Thoracic aorta (tissue), 2 donors: ENCODE data around the gene UBE2A. TPM values are rescaled to one million over a fixed set of nuclear protein-coding genes. Genes with fewer than 3 reads are reported as not detected.

ENCODE experiments used
- ATAC-seq: fragments of 150-250 bp; one replicate; pipeline ENCODE4 v1.8.0; 2017; ENCODE audit warnings: low read depth; ENCODE audit not compliant: insufficient number of reproducible peaks, low FRiP score
- DNase-seq: peaks from one replicate; pipeline ENCODE4 v3.0.0-alpha.2; 2020; ENCODE audit warnings: low spot score
- H3K27ac ChIP-seq, 2 donors: fragments of 200-600 bp; sonication (generic); 1 replicate in 1 of 2; 2 replicates in 1 of 2; pipeline ENCODE4 v1.5.1; 2016; ENCODE audit warnings: mild to moderate bottlenecking in 2 of 2, moderate library complexity in 2 of 2
- H3K27me3 ChIP-seq: fragments of 200-600 bp; sonication (generic); replicated peaks from 2 replicates; pipeline ENCODE4 v1.6.0; 2016; ENCODE audit warnings: mild to moderate bottlenecking; ENCODE audit not compliant: insufficient read depth
- H3K36me3 ChIP-seq: fragments of 200-600 bp; sonication (generic); one replicate; pipeline ENCODE4 v1.5.1; 2016
- H3K4me1 ChIP-seq, 2 donors: fragments of 200-600 bp; sonication (generic); 1 replicate in 1 of 2; 2 replicates in 1 of 2; pipeline versions ENCODE4 v1.5.1 to v1.6.0; 2016; ENCODE audit warnings: low read depth in 2 of 2, mild to moderate bottlenecking in 1 of 2; ENCODE audit not compliant: control insufficient read depth in 1 of 2
- H3K4me3 ChIP-seq: fragments of 200-600 bp; sonication (generic); 2 replicates; pipeline ENCODE4 v1.5.1; 2016; ENCODE audit warnings: mild to moderate bottlenecking
- H3K9me3 ChIP-seq: fragments of 200-600 bp; sonication (generic); 2 replicates; pipeline ENCODE4 v1.5.1; 2016
- total RNA-seq, 2 donors: library from RNA; depleted of rRNA; stranded (reverse); fragments of >200 nt; gene quantifications; one replicate each; pipeline versions ENCODE4 v1.1.0 to v1.2.3, GENCODE V29; 2016
- TF ChIP-seq, protein P1 (sequence below): fragments of 200-600 bp; sonication (generic); IDR thresholded peaks from one replicate; pipeline ENCODE4 v1.5.1; 2019; ENCODE audit warnings: antibody characterized with exemption

UBE2A gene
- total RNA-seq, 2 donors from 2014 or later, result 37.4 to 50.7 TPM

DNA sequence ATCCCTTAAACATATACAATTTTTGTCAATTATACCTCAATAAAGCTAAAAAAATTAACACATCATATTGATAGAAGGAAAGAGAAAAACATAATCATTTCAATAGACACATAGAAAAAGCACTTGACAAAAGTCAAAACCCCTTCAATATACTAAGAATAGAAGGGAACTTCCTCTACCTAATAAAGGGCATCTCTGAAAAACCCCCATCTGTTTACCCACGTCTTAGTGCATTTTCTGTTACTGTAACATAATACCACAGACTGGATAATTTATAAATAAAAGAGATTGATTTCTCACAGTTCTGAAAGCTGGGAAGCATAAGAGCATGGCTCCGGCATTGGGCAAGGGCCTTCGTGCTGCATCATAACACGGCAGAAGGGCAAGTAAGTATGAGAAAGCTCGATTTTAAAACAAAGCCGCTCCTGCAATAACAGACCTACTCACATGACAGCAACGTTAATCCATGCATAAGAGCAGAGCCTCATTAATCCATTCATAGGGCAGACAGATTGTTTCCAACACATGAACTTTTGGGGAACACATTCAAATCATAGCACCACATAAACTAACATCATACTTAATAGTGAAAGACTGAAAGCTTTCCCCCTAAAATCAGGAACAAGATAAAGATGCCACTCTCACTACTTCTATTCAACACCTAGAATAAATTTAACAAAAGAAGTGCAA lies 24.9 kb upstream of the UBE2A start:
- DNase-seq (no peak), ATAC-seq (no peak)
- Histone ChIP-seq H3K4me1 (no peaks in the 10 kb centered on the region), H3K36me3 (no peaks in the 10 kb centered on the region), H3K4me3 (no peak overlapping the region), H3K27ac (no peak overlapping the region), H3K27me3 (no peaks in the 10 kb centered on the region), H3K9me3 (no peaks in the 10 kb centered on the region)
- TF ChIP-seq, protein P1, sequence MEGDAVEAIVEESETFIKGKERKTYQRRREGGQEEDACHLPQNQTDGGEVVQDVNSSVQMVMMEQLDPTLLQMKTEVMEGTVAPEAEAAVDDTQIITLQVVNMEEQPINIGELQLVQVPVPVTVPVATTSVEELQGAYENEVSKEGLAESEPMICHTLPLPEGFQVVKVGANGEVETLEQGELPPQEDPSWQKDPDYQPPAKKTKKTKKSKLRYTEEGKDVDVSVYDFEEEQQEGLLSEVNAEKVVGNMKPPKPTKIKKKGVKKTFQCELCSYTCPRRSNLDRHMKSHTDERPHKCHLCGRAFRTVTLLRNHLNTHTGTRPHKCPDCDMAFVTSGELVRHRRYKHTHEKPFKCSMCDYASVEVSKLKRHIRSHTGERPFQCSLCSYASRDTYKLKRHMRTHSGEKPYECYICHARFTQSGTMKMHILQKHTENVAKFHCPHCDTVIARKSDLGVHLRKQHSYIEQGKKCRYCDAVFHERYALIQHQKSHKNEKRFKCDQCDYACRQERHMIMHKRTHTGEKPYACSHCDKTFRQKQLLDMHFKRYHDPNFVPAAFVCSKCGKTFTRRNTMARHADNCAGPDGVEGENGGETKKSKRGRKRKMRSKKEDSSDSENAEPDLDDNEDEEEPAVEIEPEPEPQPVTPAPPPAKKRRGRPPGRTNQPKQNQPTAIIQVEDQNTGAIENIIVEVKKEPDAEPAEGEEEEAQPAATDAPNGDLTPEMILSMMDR, result no peak

DNA sequence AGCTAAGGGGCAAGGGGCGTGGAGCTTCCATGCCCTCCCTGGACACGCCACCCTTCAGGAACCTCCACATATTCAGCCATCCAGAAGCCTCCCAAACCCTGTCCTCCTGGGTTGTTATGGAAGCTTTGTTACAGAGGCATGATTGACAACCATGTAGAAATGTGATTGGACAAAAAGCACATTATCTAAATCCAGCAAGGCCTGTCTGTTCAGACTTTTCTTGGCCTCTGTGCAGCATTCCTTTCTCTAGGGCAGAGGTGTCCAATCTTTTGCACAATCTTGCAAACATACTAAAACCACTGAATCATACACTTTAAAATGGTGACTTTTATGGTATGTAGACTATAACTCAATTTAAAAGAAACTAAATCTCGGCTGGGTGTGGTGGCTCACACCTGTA lies 21.9 kb upstream of the UBE2A start:
- no peaks in the 10 kb centered on the region for H3K36me3 ChIP-seq
- H3K27me3 ChIP-seq, result no peaks in the 10 kb centered on the region
- no peaks in the 10 kb centered on the region for H3K4me1 ChIP-seq
- DNase-seq, result no peak
- no peaks in the 10 kb centered on the region for H3K9me3 ChIP-seq
- TF ChIP-seq, protein P1, result no peak
- H3K4me3 ChIP-seq, result no peak overlapping the region
- no peak overlapping the region for H3K27ac ChIP-seq
- ATAC-seq, result no peak

DNA sequence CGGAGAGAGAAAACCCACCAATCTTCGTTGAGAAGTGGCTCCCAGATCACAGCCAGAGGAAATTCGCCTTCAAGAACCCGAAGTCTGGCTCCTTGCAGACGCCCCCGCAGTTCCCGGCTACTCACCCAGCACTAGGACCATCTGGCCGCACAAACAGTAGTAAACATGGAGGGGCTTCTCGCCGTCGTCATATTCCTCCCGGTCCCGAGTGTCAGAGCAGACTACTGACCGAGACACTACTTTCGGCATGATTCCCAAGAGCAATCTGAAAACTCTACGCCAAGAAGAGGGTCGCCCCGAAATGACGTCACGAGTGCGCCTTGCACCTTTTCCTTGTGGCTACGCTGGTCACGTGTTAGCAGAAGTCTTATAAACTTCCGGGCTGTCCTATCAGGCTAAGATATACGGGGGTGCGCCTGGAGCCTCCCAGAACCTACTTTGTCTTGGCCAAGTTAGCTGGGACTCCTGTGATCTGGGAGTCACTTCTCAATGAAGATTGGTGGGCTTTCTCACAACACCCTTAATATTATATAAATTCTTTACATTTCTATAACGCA lies 9.2 kb upstream of the UBE2A start, which contains the start of gene STEEP1:
Gene STEEP1 (minus strand): TSS at position 303 of the 557 bp plus-strand sequence. CDS start 54 bp downstream, at position 249.
- H3K4me1 ChIP-seq, result peaks cover 0 to 5% of the 10 kb centered on the region in 2 donors
- H3K4me3 ChIP-seq, result peak within 1 kb of the TSS; percentile 76
- TF ChIP-seq, protein P1, result no peak
- no peaks in the 10 kb centered on the region for H3K27me3 ChIP-seq
- H3K36me3 ChIP-seq, result no peaks in the 10 kb centered on the region
- DNase-seq, result peak; percentile 71
- peak; percentile 82 for ATAC-seq
- H3K9me3 ChIP-seq, result no peaks in the 10 kb centered on the region
- peak within 1 kb of the TSS; percentile 66 to 67 for H3K27ac ChIP-seq

DNA sequence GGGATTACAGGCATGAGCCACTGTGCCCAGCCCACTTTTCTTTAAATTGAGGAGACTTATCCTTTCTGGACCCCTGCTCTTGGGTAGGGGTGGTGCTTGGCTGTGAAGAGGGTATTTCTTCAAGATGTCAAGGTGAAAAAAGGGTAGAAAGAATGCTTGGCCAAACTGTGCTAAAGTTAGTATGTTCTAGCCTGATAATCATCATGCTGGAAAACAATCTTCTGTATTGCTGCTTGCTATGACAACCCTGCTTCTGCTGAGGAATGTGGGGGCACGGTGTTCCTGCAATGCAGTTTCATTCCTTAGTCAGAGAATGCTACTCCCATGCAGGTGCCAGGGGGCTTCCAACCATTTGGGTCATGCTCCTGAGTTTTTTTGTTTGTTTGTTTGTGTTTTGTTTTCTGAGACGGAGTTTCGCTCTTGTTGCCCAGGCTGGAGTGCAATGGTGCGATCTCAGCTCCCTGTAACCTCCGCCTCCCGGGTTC lies 4.0 kb upstream of the UBE2A start:
- no peaks in the 10 kb centered on the region for H3K9me3 ChIP-seq
- H3K4me1 ChIP-seq, result peaks cover 0 to 8% of the 10 kb centered on the region in 2 donors
- DNase-seq (no peak), ATAC-seq (no peak)
- no peak overlapping the region for H3K4me3 ChIP-seq
- no peaks in the 10 kb centered on the region for H3K27me3 ChIP-seq
- no peak overlapping the region for H3K27ac ChIP-seq
- TF ChIP-seq, protein P1, result no peak
- no peaks in the 10 kb centered on the region for H3K36me3 ChIP-seq

DNA sequence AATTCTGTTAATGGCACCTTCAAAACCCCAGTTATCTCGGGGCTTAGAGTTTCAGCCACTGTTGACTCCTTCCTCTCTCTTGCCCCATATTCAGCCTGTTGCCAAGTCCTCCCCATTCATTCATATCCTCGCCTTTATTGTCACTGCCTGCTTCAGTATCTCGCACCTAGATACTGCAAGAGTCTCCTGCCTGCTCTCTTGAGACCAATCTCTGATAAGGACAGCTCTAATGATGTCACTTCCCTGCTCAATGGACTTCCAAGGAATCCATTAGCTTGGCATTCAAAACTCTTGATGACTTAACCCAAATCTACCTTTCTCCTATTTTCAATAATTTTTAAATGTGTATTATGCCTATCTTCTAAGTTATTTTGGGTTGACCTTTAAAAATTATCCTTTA lies 1.1 kb upstream of the UBE2A start:
- DNase-seq (no peak), ATAC-seq (no peak)
- H3K4me1 ChIP-seq, result peaks cover 0 to 12% of the 10 kb centered on the region in 2 donors
- H3K27me3 ChIP-seq, result no peaks in the 10 kb centered on the region
- H3K27ac ChIP-seq, result peak overlapping the region; percentile 87 to 94
- H3K4me3 ChIP-seq, result peak overlapping the region; percentile 91
- TF ChIP-seq, protein P1, result no peak
- H3K9me3 ChIP-seq, result no peaks in the 10 kb centered on the region
- H3K36me3 ChIP-seq, result no peaks in the 10 kb centered on the region
